NB4 (cell line): ENCODE data around the gene BIRC6.

Experiments used
- MYC ChIP-seq: IDR thresholded peaks from 2 replicates; pipeline ENCODE4 v1.6.1; 2011; ENCODE audit warnings: low read depth, low read length
- POLR2A ChIP-seq: IDR thresholded peaks from 2 replicates; pipeline ENCODE4 v1.6.1; 2011; ENCODE audit warnings: mild to moderate bottlenecking; ENCODE audit not compliant: insufficient read length; ENCODE audit errors: extremely low read depth
- TF ChIP-seq, protein P1 (sequence below): IDR thresholded peaks from 2 replicates; pipeline ENCODE4 v1.6.1; 2011; ENCODE audit warnings: low read depth, low read length
- TF ChIP-seq, protein P2 (sequence below): IDR thresholded peaks from one replicate; pipeline ENCODE4 v1.5.1; 2012; ENCODE audit warnings: low read depth, low read length

DNA sequence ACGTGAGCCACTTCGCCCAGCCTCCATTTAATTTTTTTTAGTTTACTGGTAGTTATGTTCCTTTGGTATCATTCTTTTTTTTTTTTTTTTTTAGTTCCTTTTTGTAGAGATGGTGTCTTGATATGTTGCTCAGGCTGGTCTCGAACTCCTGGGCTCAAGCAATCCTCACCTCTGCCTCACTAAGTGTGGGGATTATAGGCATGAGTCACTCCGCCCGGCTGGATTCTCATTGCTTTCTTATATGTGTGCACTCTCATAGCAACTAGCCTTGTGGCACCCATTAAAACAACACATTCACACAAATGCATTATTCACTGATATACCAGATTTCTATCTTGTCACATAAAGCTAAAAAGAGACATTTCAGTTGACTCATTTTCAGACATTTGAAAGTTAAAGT, 275.3 kb downstream of the BIRC6 start:
- TF ChIP-seq, protein P1, sequence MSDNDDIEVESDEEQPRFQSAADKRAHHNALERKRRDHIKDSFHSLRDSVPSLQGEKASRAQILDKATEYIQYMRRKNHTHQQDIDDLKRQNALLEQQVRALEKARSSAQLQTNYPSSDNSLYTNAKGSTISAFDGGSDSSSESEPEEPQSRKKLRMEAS = no peak
- TF ChIP-seq, protein P2, sequence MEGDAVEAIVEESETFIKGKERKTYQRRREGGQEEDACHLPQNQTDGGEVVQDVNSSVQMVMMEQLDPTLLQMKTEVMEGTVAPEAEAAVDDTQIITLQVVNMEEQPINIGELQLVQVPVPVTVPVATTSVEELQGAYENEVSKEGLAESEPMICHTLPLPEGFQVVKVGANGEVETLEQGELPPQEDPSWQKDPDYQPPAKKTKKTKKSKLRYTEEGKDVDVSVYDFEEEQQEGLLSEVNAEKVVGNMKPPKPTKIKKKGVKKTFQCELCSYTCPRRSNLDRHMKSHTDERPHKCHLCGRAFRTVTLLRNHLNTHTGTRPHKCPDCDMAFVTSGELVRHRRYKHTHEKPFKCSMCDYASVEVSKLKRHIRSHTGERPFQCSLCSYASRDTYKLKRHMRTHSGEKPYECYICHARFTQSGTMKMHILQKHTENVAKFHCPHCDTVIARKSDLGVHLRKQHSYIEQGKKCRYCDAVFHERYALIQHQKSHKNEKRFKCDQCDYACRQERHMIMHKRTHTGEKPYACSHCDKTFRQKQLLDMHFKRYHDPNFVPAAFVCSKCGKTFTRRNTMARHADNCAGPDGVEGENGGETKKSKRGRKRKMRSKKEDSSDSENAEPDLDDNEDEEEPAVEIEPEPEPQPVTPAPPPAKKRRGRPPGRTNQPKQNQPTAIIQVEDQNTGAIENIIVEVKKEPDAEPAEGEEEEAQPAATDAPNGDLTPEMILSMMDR = no peak
- TF ChIP-seq POLR2A = no peak
- TF ChIP-seq MYC = no peak
